ENCODE measurements around the gene HDDC3.

The HDDC3 gene

DNA sequence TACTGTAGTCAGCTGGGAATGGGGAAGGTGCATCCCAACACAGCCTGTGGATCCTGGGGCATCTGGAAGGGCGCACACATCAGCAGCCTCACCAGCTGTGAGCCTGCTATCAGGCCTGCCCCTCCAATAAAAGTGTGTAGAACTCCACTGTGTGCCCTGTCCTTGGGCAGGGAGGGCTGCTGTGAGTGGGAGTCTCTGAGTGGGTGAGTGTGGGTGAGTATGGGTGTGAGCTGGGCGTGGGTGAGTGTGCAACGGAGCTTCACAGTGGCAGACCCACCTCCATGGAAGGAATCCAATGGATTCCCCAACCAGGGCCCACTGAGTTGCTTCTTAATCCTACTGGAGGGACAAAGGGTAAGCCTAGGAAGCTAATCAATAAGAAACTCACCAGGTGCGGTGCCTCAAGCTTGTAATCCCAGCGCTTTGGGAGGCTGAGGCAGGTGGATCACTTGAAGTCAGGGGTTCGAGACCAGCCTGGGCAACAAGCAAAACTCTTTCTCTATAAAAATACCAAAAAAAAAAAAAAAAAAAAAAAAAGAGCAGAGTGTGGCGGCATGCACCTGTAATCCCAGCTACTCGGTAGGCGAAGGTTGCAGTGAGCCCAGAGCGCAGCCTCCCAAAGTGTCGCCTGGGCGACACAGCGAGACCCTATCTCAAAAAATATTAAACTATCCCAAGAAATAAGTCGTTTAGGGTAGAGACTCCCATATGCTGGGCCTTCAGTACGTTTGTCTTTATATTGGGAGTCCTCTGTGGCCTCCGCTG, 21.8 kb upstream of the HDDC3 start:
- DNase-seq (ENCODE audit: low spot score) = no peak

DNA sequence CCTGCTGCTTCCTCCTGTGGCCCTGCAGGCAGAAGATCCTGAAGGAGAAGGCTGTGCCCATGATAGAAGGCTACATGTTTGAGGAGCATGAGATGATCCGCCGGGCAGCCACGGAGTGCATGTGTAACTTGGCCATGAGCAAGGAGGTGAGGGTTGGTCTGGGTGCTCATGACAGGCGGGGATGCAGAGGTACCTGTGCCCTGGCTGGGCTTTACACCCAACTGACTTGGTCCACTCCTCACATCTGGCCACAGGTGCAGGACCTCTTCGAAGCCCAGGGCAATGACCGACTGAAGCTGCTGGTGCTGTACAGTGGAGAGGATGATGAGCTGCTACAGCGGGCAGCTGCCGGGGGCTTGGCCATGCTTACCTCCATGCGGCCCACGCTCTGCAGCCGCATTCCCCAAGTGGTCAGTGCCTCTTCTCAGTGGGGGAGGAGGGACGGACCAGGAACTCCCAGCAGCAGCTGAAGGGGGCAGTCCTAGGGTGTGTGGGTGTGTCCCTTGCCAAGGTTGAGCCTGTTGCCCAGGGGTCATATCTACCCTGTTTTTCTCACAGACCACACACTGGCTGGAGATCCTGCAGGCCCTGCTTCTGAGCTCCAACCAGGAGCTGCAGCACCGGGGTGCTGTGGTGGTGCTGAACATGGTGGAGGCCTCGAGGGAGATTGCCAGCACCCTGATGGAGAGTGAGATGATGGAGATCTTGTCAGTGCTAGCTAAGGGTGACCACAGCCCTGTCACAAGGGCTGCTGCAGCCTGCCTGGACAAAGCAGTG, 20.7 kb upstream of the HDDC3 start:
- DNase-seq (ENCODE audit: low spot score) = no peak

DNA sequence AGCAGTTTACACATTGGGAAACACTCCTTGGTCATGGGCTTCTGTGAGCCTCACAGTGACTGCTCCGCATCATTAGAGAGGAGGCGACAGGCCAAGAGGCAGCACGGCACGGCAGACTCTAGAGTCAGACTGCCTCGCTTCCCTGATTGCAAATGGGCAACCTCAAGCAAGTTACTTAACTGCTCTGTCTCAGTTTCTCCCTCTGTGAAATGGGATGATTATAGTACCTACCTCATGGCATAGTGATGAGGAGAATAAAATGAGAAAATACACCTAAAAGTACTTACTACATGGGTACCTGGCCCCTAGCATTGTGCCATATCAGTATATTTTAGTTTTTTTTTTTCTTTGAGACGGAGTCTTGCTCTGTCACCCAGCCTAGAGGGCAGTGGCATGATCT, 18.3 kb upstream of the HDDC3 start:
- no peak for DNase-seq (ENCODE audit: low spot score)

DNA sequence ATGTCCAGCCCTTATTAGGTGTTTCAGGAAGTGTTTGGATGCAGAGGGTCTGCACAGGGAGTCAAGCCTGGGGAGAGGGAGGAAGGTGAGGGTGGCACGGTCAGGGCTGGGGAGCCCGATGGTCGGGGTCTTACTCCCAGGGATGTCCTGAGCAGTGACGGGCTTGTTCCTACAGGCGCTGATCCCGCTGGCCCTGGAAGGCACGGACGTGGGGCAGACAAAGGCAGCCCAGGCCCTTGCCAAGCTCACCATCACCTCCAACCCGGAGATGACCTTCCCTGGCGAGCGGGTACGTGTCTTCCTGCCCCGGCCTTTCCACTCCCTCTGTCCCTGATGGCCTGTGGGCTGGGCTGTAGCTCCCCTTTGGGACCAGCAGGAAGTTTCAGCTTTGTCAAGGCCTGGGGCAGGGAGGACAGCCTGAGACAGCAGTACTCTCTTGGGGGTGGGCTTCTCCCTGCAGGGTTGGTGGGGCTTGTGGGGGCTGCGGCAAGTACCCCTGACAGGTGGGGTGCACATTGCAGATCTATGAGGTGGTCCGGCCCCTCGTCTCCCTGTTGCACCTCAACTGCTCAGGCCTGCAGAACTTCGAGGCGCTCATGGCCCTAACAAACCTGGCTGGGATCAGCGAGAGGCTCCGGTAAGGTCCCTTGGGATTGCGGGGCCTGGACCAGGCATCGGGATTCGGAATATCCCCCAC, 17.8 kb upstream of the HDDC3 start:
- no peak for DNase-seq (ENCODE audit: low spot score)

DNA sequence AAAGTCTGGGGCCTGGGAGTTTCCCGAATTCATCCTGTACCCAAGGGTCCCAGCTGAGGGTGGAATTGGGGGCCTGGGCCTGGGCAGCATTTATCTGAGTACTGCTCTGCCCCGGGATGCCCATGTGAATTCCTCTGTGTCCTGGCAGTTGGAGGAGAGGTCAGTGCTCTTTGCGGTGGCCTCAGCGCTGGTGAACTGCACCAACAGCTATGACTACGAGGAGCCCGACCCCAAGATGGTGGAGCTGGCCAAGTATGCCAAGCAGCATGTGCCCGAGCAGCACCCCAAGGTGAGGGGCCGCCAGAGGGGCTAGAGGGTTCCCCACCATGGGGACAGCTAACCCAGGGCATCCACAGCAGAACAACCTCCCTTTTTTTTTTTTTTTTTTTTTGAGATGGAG, 16.2 kb upstream of the HDDC3 start:
- no peak for DNase-seq (ENCODE audit: low spot score)

DNA sequence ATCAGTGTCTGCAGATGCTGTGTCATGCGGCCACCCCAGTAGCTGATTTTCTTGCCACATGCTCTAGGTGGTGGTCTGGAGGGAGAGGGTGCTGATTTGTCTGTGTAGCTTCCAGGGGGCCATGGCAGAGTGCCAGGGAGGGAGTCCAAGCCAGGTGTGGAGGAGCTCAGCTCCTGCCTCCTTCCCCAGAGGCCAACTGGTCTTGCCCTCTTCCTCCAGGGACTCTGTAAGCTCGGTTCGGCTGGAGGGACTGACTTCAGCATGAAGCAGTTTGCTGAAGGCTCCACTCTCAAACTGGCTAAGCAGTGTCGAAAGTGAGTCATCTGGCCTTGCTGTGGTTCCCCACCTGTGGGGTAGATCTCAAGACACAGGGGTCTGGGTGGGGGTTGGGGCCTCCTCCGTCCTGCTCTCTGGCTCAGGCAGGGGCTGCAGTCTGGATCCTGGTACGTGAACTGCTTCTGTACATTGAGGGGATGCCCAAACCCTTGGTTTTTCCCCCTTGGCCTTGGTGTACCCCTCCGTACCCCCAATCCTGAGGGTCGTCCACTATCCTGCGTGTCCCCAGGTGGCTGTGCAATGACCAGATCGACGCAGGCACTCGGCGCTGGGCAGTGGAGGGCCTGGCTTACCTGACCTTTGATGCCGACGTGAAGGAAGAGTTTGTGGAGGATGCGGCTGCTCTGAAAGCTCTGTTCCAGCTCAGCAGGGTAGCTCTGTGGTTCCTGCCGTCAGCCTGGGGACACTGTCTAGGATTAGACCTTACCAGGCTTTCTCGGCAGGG, 15.4 kb upstream of the HDDC3 start:
- DNase-seq (ENCODE audit: low spot score) = no peak

DNA sequence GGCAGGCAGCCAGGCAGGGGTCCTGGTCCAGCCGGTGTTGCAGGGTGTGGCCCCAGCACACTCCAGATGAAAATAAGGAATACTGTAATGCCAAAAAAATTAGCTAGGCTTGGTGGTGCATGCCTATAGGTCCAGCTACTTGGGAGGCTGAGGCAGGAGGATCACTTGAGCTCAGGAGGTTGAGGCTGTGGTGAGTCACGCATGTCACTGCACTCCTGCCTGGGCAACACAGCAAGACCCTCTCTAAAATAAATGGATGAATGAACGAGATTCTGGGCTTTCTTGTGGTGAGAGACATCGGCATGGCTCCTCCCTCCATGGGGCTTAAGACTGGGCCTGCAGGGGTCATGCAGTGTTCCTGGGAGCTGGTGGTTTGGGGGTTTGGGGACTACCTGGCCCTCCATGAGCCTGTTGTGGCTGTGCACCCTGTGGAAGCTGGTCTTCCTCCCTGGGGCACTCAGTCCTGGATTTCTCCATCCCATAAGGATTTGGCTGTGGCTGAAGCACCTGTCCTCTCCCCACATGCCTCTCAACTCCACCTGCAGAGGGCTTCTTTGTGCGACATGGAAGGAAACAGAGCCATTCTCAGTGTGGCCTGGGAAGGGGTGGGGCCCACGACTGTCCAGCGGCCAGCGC, 14.7 kb upstream of the HDDC3 start:
- DNase-seq (ENCODE audit: low spot score) = no peak

DNA sequence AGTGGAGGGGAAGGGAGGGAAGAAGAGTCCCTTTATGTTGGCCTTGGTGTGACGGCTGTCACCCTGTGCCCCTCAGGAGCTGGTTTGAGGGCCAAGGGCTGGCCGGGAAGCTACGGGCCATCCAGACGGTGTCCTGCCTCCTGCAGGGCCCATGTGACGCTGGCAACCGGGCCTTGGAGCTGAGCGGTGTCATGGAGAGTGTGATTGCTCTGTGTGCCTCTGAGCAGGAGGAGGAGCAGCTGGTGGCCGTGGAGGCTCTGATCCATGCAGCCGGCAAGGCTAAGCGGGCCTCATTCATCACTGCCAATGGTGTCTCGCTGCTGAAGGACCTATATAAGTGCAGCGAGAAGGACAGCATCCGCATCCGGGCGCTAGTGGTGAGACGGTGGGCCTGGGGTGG, 14.2 kb upstream of the HDDC3 start:
- no peak for DNase-seq (ENCODE audit: low spot score)

DNA sequence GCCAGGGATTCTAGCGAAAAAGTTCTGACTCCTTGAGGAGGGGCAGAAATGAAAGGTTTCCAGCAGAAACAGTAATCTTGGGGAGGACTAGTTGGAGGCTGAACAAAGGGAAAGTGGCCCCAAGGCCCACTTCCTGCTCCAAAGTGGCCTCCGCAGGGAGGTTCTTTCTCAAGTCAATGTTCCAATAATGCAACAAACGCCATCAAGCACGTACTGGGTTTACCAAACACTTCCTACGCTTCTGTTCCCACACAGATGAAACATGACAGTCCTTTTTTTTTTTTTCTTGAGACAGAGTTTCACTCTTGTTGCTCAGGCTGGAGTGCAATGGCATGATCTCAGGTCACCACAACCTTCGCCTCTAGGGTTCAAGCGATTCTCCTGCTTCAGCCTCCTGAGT, 12.7 kb upstream of the HDDC3 start:
- no peak for DNase-seq (ENCODE audit: low spot score)

DNA sequence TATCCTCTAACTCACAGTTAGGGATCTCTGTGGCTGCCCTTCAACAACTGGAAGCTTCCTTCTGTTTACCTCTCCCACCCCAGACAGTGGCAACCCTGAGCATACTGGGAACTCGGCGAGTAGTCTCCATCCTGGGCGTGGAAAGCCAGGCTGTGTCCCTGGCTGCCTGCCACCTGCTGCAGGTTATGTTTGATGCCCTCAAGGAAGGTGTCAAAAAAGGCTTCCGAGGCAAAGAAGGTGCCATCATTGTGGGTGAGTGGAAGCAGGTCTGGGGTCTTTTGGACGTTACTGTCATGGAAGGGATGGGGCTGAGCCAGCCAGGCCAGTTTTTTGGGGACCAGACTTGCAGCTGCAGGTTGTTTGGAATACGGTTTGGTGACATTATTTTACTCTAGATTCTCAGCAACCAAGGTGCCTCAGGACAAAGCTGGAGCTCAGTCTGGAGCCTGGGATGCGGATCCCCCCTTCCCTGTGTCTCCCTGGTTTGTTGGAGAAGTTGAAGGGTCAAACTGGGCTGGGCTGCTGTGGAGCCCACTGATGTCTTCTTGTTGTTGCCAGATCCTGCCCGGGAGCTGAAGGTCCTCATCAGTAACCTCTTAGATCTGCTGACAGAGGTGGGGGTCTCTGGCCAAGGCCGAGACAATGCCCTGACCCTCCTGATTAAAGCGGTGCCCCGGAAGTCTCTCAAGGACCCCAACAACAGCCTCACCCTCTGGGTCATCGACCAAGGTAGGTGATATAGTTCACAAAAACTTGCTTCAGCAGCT, 10.2 kb upstream of the HDDC3 start:
- DNase-seq (ENCODE audit: low spot score) = no peak

DNA sequence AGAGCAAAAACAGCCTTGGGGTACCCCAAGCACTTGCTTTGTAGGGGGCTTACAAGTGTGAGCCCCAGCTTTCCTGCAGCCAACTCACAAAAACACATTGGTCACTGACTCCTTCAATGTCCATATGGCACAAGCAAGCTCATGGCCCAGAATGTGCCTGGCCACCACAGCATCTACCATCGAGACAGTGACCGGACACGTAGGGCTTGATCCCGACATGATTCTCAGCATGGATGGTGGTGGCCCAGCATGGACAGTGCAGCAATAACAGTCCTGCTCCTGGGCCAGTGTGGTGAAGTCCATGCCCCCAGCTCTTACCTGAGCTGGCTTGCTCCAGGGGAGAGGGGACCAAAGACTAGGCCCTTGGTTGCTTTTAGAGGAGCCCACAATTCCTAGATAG, 8.7 kb upstream of the HDDC3 start:
- DNase-seq (ENCODE audit: low spot score) = no peak

DNA sequence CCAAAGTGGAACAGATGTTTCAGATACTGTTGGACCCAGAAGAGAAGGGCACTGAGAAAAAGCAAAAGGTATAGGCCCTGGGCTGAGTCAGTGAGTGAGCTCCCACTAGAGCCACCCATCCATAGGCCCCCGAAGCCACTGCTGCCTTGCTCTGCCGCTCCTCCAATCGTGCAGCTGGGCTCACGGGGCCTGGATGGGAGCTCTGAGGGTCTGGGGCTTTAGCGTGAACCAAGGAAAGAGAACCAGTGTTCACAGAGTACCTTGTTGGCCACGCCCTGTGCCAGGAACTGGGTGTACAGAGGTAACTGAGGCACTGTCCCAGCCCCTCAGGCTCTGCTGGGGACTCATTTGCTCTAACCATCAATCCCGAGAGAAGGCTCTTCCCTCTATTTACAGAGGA, 7.4 kb upstream of the HDDC3 start:
- no peak for DNase-seq (ENCODE audit: low spot score)

DNA sequence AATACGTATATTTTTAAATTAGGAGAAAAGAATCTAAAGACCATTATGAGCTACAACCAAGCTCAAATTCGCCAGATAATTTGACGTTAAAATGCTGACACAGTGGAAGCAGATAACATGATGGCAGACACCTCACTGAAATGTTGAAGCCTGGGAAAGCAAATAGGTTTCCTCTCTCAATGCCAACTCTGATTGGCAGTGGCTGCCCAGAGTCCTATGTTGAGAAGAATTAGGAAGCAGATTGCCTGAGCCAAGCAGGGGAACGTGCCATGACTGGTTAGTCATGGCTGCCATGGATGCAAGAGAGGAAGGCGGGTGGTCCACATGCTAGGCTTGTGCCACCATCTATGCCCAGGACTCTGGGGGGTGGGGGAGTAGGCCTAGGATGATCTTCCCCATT, 5.9 kb upstream of the HDDC3 start:
- no peak for DNase-seq (ENCODE audit: low spot score)

DNA sequence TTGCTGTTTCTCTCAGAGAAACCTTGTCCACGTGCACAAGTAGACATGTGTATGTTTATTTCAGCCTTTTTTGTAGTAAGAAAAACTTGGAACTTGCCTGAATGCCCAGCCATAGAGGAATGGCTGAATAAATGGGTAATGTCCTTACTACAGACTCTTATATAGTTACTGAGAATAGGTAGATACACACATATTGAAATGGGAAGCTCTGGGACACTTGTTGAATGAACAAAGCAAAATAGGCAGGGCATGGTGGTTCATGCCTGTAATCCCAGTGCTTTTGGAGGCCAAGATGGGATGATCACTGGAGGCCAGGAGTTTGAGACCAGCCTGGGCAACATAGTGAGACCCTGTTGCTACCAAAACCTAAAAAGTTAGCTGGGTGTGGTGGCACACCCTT, 4.5 kb upstream of the HDDC3 start:
- no peak for DNase-seq (ENCODE audit: low spot score)

DNA sequence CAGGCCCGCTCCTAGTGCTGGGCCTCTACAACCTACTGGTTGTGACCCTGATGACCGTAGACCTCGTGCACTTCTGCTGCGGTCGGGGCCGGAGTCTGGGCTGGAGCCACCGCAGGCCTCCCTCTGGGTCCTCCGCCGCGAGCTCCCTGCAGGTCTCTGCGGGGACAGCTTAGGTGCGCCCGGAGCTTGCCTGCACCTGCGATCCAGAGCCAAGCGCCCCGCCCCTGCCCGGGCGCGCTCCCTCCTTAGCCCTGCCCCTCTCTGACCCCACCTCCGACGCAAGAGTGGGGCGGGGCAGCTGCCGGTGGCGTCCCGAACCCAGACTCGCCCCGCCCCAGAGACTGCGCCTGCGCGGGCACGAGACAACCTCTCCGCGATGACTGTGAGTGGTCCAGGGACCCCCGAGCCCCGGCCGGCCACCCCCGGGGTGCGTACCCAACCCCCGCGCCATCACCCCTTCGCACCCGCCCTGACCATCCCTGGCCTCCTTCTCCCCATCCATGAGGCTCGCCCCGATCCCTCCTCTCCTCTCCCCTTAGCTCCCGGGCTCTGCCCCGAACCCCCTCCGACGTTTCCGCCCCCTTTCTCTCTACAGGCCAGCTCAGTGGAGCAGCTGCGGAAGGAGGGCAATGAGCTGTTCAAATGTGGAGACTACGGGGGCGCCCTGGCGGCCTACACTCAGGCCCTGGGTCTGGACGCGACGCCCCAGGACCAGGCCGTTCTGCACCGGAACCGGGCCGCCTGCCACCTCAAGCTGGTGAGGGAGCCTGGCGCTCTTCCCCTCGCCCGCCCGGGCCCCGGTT, 2.8 kb upstream of the HDDC3 start, which contains the start of gene UNC45A:
TSS of gene UNC45A (plus strand) at position 337 of the 803 bp plus-strand sequence. CDS start at position 377, 40 bp downstream.
- peak; percentile 97 for DNase-seq (ENCODE audit: low spot score)

DNA sequence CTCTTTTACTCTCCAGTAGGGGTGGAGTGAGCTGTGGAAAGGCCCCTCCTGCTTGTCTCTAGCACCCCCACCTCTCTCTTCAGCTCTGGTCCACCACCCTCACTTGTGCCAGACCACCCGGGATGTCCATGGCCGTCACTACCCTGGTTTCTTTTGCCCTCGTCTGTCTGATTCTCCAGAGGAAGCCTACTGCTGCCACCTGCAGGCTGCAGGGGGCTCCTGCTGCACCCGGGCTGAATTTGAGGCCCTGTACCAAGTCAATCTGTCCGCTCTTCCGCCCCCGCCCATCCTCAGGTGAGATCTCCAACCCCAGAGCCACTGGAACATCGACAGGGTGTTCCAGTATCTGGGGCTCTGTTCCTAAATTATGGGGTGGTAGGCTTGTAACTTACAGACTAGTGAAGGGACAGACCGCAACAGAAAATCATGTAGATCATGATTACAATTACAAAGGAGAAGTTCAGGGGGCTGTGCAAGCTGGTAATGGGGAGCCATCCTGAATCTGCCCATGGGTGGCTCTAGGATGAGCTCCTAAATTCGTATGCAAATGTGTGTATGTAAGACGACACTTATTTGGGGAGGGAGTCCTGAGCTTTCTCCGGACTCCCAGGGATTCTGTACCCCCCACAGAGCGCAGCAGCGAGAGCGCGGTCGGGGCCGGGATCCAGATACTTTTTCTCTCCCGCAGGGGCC, 2.1 kb upstream of the HDDC3 start:
- peak; percentile 91 for DNase-seq (ENCODE audit: low spot score)

DNA sequence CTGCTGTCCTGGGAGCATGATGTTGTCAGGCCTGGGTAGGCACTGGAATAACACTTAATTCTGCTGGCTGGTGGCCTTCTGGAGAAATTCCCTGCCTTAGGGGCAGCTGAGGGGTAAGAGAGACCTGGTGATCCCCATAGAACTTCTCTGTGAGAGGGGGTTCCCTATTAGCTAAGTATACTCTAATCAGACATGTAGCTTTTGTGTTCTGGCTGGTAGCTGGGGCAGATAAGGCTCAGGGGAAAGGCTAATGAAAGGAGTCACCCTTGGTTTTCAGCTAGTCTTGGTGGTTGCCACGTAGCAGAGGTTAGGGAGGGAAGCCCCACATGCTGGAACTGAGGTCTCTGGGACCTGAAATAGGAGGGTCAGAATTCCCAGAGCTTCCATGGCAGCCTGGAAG, 952 bp upstream of the HDDC3 start:
- peak; percentile 57 for DNase-seq (ENCODE audit: low spot score)

DNA sequence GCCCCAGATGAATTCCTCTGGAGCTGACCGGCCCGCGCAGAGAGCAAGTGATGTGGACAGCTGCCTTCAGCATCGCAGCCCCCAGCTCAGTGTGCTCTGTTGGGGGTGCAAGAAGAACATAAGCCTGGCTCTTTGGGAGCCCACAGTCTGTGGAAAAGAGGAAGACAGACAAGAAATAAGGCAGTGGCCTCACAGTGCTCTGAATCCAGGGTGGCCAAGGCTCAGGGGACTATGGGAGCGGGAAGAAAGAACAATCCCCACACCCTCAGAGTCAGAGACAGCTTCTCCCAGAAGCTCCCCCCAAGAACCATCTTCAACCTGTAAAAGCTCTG, 277 bp upstream of the HDDC3 start:
- no peak for DNase-seq (ENCODE audit: low spot score)

DNA sequence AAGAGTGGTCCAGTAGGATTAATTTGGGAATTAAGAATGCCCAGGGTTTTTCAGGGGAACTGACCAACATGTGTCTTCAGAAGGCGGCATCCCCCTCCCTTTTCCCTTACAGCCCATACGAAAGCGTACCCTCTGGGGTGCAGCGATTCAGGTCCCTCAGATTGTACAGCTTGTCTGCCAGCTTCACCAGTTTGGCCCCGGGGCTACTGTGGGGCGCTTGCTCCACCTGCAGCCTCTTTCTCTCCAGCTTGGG, 848 bp downstream of the HDDC3 start:
- DNase-seq (ENCODE audit: low spot score) = no peak
